SH-SY5Y (cell line): ENCODE measurements around the gene CHAC1.

Experiments
- GATA2 ChIP-seq: IDR thresholded peaks from 2 replicates; pipeline ENCODE4 v1.6.1; 2011; ENCODE audit warnings: mild to moderate bottlenecking, low read depth, low read length
- GATA3 ChIP-seq: IDR thresholded peaks from 2 replicates; pipeline ENCODE4 v1.6.1; 2011; ENCODE audit warnings: low read depth, mild to moderate bottlenecking, low read length, moderate library complexity

DNA sequence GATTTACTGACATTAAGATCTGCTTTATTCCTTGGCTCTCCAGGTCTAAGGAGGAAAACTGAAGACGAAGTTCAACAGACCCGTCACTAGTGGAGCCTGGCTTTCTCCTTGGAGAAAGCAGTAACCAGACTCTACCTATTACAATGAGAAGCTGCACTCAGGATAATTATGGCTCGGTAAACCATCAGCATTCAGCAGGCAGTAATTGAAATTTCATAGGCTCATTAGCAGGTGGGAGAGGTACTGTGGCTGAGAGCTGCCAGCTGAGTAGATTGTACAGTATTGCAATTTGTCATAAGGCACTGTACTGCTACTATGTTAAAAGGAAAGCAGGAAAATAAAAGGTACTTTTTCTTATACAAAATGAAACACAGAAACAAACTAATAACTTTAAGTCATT, 51.2 kb downstream of the CHAC1 start:
- TF ChIP-seq GATA3 (no peak), GATA2 (no peak)
